Renal cortical epithelial cell (primary cell): ENCODE measurements around the gene VSTM5. TPM values are rescaled to one million over a fixed set of nuclear protein-coding genes. Genes with fewer than 3 reads are reported as not detected.

Experiments used
- DNase-seq: peaks from one replicate; pipeline ENCODE4 v3.0.0-alpha.2; 2011; ENCODE audit warnings: low read depth
- total RNA-seq: library from RNA; depleted of rRNA; stranded (reverse); fragments of >200 nt; gene quantifications from 2 replicates; pipeline ENCODE4 v1.2.3, GENCODE V29; 2014

The VSTM5 gene
- total RNA-seq, 1 donor from 2014 or later: 0.70 TPM

DNA sequence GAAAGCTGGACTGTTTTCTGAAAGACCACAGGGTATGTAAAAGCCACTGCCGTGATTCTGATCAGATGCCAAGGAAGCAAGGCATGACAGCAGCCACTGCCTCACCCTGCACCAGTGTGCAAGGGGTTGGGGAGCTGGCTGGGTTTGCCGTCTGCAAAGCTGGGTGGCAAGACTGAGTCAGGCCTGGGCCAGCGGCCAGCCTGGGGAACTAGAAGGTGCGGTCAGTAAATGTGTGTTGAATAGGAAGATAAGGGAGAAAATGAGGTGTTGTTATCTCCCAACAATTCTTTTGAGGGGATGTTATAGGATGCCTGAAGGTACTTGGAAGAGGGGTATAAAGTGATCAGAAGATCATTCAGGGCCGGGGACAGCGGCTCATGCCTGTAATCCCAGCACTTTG is 8.0 kb downstream of the VSTM5 start:
- DNase-seq: peak; percentile 33

DNA sequence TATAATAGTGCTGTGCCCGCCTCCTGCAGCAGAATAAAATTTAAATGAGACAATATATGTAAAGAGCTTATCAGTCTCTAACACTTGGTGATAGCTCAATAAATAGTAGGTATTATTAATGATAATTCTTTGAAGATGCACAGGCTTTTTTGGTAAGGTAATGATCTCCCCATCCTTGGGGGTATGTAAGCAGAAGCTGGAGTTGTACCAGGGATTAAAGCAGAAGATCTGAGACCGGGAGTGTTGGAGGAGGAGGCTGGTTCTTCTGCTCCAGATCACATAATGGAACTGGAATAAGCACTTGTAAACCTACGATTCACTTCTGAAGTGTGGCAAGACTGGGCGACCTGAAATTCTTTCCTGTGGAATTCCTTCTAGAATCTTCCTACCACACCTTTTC is 8.4 kb downstream of the VSTM5 start:
- no peak for DNase-seq

DNA sequence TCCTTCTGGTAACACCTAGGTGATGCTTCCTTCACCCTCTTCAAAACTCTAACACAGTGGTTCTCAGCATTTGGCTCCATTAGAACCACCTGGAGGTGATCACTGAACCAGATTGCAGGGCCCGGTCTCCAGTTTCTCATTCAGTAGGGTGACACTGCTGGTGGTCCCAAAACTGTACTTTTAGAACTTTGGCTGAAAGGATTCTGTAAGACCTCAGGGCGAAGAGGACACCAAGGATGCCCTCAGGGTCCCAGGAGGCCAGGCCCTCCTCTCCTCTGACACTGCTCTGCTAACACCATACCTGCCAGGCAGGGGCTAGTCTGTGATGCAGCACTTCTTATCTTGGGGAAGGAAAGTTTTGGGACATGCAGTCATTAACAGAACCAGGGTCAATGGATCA is 9.0 kb downstream of the VSTM5 start:
- DNase-seq: no peak

DNA sequence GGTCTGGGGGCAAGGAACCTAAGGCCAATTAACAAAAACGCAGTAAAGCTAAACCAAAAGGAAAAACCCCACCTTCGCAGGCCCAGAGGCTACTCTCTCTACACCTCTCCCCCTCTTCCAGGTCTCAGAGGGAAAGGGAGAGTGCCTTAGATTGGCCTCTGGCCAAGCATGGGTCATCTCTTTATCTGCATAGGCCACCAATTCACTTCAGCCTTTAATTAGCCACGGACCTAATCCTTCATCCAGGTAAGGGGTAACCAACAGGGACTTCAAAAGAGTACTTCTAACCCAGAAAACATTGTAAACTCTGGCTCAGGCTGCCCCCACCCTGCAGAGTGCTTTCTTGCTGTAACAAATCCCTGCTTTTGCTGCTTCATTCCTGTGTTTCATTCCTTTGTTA is 9.4 kb downstream of the VSTM5 start:
- DNase-seq: no peak

DNA sequence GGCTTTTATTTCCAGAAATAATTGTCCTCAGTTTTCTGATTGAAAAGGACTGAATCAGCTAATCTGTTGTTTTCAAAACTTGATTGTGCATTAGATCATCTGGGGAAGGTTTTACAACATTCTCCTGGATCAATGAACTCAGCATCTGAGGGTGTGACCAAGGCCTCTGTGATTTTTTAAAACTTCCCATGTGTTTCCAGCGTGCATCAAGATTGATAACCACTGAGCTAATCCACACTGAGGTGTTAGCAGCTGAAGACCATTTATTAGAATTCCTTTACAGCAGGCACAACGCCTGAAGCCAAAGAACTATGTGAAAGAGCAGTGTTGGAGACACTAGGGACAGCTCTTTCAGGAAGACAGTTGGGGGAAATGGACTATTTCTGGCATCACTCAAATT is 10.2 kb downstream of the VSTM5 start:
- no peak for DNase-seq

DNA sequence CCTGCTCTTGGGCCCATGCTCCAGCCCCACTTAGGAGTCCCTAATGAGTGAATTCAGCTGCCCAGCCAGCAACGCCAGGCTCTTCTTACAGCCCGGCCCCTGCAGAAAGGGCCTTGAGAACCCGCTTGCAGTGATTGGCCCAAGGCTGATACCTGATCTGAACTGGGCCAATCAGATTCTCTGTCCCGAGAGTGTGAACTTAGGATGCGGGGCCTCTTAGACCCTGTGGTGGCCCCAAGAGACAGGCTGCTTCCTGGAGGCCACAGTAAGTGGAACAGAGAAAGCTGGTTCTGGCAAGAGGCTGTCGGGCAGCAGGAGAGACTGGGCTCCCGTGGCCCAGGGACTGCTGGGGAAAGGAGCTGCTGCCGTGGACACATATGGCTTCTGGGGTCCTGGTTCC is 11.5 kb downstream of the VSTM5 start:
- no peak for DNase-seq

DNA sequence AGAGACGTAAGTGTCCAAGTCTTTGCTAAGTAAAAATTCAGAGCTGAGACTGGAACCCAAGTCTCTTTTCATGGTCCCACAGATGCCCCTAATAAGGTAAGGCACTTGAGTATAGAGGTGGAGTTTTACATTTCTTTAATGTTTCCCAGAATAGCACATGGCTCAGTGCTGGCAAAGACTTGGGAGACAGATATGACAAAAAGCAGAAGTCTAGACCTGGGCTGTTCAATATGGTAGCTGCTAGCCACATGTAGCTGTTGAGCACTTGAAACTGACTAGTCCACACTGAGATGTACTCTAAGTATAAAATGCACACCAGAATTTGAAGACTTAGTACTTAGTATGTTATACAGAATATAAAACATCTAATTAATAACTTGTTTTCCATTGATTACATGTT is 17.6 kb downstream of the VSTM5 start:
- no peak for DNase-seq

DNA sequence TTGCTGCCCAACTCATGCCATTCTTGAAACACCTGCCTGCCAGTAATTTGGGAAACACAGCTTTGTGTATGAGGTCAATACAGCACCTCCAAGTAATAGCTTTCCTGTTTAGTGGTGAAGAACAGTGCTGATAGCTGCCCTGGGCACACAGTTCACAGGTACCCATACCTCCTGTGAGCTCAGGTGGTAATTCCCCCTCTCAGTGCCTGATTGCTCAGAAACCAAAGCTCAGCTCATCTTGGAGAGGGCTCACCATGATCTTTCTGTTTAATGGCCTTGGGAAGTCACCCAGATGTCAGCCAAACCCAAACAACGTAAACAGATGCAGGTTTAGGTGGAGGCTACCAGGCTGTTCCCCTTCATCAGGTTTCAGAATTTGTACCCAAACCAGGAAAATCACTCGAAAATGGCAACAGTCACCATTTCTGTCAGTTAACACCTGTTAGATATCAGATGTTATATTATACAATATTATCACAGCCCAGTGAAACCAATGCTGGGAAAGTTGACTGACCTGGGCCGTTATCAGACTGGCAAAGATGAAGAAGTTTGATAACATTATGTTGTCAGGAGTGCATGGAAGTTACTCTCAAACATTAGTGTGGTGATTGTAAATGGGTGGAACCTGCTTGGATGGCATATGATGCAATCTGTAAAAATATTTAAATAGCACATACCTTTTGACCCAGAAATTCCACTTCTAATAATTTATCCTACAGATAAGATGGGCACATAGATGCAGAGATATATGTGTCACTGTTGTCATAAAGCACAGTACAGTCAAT is 18.9 kb downstream of the VSTM5 start:
- no peak for DNase-seq

DNA sequence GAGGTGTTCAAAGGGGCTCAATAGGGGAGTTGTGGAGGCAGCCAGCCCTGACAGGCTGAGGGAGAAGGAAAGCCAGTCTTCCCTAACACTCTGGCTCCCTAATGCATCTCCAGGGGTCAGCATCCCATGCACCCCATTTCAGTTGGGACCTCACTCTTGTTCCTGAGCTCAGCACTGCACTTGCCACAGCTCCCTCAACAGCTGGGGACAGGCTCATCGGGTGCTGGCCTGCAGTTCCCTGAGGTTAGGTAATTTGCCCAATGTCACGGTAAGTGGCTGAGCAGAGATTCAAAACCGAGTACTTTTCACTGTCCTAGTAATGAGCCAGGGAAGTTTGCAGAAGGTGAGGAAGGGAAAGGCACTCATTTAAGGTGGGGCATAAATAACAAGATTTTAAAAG is 20.8 kb downstream of the VSTM5 start:
- no peak for DNase-seq

DNA sequence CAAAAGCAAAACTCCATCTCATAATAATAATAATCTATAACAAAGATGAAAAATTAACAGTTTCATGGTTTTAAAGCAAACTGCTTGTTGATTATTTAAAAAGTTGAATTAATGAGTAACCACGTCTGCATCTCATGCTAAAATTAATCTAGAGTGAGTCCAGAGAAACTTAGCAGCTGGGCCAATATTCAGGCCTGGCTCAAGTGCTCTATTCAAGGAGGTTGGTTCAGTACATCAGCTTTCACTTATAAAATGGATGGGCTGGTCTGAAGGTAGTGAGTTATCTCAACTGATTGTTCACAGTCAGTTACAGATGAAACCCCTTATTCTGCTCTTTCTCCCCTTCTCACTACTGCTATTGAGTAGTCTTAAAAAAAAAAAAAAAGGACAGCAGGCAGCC is 23.1 kb downstream of the VSTM5 start:
- DNase-seq: no peak

DNA sequence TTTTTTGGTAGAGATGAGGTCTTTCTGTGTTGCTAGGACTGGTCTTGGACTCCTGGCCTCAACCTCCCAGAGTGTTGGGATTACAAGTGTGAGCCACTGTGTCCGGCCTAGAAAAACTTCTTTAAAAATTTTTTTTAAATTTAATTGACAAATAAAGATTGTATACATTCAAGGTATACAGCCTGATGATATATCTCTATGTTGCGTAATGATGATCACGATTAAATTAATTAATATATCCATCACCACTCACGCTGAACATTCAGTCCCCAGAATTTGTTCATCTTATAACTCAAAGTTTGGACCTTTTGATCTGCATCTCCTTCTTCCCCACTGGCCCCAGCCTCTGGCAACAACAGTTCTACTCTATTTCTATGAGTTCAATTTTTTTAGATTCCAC is 27.2 kb downstream of the VSTM5 start:
- no peak for DNase-seq

DNA sequence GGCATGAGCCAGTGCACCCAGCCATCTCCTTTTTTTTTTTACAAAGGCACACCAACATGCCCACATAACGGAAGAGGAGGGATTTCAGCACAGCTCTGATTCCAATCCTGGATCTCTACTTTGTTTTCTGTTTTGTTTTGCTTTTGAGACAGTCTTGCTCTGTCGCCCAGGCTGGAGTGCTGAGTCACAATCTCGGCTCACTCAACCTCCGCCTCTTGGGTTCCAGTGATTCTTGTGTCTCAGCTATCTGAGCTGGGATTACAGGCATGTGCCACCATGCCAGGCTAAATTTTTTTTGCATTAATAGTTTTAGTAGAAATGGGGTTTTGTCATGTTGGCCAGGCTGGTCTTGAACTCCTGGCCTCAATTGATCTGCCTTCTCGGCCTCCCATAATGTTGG is 28.1 kb downstream of the VSTM5 start:
- peak; percentile 73 for DNase-seq

DNA sequence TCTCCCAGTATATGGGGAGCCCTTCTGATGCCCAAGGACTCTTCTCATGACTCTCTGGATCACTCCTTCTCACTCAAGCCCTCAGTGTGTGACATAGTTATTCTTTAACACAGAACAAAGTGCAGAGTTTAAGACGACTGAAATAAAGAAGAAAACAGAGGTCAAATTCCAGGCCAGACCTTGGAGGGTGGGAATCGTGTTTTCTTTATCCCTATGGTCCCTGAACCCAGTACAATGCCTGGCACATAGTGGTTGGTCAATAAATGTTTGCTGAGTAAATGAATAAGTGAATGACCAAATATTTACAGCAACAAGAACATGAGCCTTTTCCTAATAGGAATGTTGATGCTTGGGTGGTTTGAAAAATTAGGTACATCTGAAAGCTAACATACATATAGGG is 28.8 kb downstream of the VSTM5 start:
- peak; percentile 58 for DNase-seq

DNA sequence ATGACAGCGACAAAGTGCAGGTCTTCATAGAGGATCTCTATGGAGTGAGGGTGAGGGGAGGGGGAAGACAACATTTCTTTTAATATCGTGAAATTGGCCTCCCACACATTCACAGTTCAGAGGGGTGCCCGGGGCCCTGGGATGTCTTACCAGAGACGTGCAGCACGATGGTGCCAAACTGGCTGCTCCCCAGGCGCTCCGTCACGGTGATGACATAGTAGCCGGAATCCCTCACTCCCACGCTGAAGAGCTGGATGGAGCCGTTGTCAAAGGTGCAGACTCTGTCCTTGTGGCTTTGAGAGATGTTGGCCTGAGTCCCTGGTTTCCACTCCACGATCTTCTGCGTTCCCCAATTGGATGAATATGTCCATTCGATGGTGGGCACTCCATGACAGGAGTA is 29.6 kb downstream of the VSTM5 start:
- no peak for DNase-seq

DNA sequence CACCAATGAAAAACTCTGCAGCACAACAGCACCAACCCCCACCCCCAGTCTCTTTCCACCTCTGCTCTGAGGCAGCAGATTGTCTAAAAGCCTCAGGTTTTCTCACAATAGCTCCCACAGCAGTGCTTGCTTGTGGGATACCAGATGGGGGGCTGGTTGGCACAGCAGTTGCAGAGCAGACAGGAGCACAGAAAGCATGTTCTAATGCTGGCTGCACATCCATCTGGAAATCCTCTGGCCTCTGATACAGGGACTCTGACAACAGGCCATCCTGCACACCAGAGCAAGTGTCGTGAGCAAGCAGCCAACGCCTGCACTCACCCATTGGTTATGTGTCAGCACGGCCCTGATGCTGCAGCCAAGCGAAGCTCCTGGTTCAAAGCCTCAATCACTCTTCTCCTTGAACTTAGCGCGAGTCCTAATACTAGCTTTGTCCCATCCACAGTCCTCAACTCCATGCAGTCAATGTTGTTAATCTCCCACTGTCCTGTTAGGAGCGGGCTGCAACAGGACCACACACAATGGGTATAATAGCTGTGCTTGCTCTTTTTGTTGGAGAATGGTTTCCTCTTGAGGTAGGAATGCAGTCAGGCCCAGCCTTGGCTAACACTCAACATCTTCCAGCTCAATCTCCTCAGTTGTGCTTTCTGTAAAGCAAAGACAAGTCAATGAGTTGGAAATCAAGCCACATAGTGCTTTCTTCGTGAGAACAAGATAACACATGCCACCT is 30.3 kb downstream of the VSTM5 start:
- no peak for DNase-seq

DNA sequence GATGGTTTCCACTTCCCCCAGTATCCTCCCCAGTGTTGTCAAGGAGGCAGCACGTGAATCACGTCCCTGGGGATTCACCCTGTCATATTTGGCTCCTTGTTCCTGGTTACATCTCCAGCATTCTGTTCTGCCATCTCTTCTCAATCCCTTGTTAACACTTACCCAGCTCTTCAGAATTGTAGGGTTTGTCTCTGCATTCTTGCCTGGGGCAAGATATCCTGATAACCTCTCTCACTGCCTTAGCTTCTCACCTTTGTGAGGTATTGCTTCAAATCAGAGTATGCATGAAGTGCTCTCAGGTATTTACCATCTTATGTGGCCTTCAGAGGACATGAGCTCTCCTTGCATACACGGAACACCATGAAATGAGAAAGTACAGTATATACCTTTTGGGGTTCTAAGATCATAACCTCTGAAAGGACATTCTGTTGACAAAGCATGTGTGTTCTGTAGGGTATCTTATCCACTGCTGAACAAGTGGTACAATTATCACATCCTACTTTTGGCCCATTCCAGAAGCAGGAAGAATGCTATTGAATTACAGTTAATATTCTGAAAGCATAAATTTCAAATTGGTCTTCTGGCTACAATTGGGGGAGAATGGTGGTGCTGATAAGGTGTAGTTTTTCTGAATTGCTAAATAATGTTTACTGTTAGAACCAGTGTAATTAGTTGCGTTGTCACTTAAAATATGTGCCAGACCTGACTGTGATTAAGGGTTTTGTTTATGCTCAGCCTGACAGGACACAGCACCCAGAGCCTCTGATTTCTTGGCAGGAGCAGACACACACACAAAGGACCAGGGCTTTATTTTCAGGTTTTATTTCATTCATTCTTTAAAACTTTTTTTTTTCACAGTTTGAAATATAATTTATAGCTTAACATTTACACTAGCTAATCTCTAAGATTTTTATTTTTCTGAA is 32.7 kb downstream of the VSTM5 start:
- DNase-seq: peak; percentile 5

DNA sequence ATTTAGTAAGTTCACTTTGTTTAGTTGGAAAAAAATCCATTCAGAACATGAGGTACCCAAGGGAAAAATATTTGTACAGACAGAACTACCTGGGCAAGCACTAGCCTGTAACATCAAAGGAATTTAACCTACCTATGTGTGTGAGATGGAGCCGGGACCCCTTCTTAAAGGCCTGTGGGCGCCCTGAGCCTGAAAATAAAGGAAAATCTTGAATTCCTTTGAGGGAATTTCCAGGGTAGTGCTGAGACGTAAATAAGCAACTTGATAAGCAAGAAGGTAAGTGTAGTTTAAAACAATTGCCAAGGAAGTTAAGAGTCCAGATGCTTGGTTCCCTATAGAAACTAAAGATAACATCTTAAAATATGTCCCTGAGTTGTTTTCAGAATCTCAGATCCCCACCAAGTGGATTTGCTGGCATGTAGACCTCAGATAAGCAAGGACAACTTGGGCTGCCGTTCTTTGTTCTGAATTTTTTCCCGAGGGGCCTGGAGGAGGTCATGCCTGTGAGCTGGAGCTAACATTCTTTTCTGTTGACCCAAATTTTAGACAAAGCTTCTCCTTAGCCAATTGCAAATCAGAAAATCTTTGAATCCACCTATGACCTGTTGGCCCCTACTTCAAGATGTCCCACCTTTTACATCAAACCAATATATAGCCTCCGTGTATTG is 35.3 kb downstream of the VSTM5 start:
- DNase-seq: no peak

DNA sequence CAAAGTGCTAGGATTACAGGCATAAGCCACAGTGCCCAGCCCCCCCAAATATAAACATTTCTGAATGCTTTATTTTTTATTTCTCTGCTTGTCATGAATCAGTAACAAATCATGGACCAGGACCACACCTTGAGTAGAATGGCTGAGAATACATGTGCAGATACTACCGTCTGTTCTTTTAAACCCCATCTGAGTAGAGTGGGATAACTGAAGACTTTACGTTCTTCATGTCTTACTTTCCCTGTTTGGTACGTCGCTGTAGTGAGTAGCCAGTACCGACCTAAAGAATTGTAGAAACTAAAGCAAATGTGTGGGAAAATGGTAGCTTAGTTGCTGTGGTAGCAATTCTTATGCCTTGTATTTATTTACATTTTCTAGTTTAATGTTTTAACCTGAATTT is 36.4 kb downstream of the VSTM5 start:
- DNase-seq: no peak

DNA sequence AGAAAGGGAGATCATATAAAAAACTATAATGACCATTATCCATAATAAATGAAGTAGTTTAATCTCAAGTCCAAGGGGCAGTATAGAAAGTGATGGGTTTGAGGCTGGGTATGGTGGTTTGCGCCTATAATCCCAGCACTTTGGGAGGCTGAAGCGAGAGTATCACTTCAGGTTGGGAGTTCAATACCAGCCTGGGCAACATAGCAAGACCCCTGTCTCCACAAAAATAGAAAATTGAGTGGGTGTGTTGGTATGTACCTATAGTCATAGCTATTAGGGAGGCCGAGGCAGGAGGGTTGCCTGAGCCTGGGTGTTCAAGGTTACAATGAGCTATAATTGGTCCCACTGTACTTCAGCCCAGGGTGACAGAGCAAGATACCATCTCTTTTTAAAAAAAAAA is 42.4 kb downstream of the VSTM5 start:
- no peak for DNase-seq

DNA sequence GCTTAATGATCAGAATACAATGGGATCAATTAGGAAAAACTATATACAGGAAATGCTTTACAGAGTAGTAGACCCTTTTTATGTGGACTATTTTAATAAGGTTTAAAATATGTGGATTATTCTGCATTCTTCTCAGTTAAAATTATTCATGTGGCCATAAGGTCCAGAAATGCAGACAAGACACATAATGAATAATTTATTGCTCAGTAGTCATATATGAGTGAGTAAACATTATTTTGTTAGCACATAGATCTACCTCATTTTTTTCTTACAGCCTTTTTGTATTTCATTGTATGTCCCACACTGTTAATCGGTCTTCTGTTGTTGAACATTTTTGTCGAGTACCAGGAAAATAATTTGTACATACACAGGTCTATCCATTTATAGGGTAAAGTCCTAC is 45.5 kb downstream of the VSTM5 start:
- DNase-seq: no peak

DNA sequence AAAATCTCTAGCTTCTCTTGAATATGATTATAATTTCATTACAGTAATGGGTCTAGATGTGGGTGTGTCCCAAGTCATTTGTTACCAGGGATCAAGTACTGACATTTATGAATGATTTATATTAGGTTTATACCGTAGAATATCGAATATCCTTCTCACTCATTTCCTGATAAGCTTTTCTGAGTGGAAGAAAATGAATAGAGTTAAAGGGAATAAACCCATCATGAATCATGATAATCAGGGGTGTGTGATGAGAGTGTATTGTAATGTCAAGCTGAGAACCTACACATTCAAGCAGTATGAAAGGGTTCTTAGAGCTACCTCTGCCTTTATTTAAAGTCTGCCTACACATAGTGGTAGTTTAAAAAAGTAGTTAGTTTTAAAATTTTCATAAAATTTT is 49.1 kb downstream of the VSTM5 start:
- no peak for DNase-seq
